Suprapubic skin (tissue), 4 donors: ENCODE data around the gene YARS1. TPM values are rescaled to one million over a fixed set of nuclear protein-coding genes. Genes with fewer than 3 reads are reported as not detected.

Experiments
- DNase-seq, 2 donors: peaks; one replicate each; pipeline ENCODE4 v3.0.0-alpha.2; 2019; ENCODE audit warnings: low spot score in 2 of 2
- H3K27ac ChIP-seq: fragments of 200-600 bp; sonication (generic); one replicate; pipeline ENCODE4 v1.5.1; 2019
- H3K27me3 ChIP-seq: fragments of 200-600 bp; sonication (generic); one replicate; pipeline ENCODE4 v1.5.1; 2019
- H3K36me3 ChIP-seq: fragments of 200-600 bp; sonication (generic); one replicate; pipeline ENCODE4 v1.5.1; 2019
- H3K4me1 ChIP-seq: fragments of 200-600 bp; sonication (generic); one replicate; pipeline ENCODE4 v1.5.1; 2019
- H3K4me3 ChIP-seq: fragments of 200-600 bp; sonication (generic); one replicate; pipeline ENCODE4 v1.5.1; 2019; ENCODE audit warnings: mild to moderate bottlenecking
- H3K9me3 ChIP-seq: fragments of 200-600 bp; sonication (generic); one replicate; pipeline ENCODE4 v1.5.1; 2019
- CTCF ChIP-seq, 2 donors: fragments of 200-600 bp in 1 of 2; fragments of 450-650 bp in 1 of 2; sonication (generic) in 1 of 2; IDR thresholded peaks; one replicate each; pipeline ENCODE4 v1.5.1; 2016 to 2019; ENCODE audit warnings: antibody characterized with exemption in 2 of 2, mild to moderate bottlenecking in 1 of 2, moderate library complexity in 1 of 2
- EP300 ChIP-seq: sonication (generic); formaldehyde crosslinking; IDR thresholded peaks from one replicate; pipeline ENCODE4 v1.6.1; 2017; ENCODE audit warnings: antibody characterized with exemption
- POLR2A ChIP-seq, 2 donors: fragments of 450-650 bp; IDR thresholded peaks; one replicate each; pipeline ENCODE4 v1.6.1; 2017; ENCODE audit warnings: antibody characterized with exemption in 2 of 2, mild to moderate bottlenecking in 2 of 2, moderate library complexity in 2 of 2
- POLR2AphosphoS5 ChIP-seq, 3 donors: sonication (generic); formaldehyde crosslinking; IDR thresholded peaks; one replicate each; pipeline ENCODE4 v1.6.1; 2017; ENCODE audit warnings: antibody characterized with exemption in 3 of 3
- WGBS: methylation state at CpG from one replicate; pipeline ENCODE4 v1.1.5; 2018; 5-methylcytosine and 5-hydroxymethylcytosine counted together
- total RNA-seq, 4 donors: library from RNA; depleted of rRNA; stranded (reverse); fragments of >200 nt; gene quantifications; one replicate each; pipeline ENCODE4 v1.1.0, GENCODE V29; 2016

YARS1 gene
- total RNA-seq, 4 donors from 2014 or later: 47.1 to 68.1 (median 50.7) TPM

GRCh38 chr1:32742199-32742947 is 74.8 kb downstream of the YARS1 start:
- no peaks in the 10 kb centered on the region for H3K9me3 ChIP-seq
- no peaks in the 10 kb centered on the region for H3K36me3 ChIP-seq
- no peaks in the 10 kb centered on the region for H3K27me3 ChIP-seq
- H3K27ac ChIP-seq: peak overlapping the region; percentile 94
- peak overlapping the region; percentile 85 for H3K4me3 ChIP-seq
- TF ChIP-seq CTCF (IDR thresholded peaks at IDR 0.05) (no peak), EP300 (no peak), POLR2A (IDR thresholded peaks at IDR 0.05) (no peak)
- peaks cover 45% of the 10 kb centered on the region for H3K4me1 ChIP-seq
- DNase-seq: no peak
- 15% methylated on average over 9 of the region's 28 CpGs for WGBS

GRCh38 chr1:32741413-32742198 is 75.6 kb downstream of the YARS1 start:
- Histone ChIP-seq H3K36me3 (no peaks in the 10 kb centered on the region), H3K4me3 (peak overlapping the region; percentile 85), H3K4me1 (peaks cover 48% of the 10 kb centered on the region), H3K27me3 (no peaks in the 10 kb centered on the region), H3K9me3 (no peaks in the 10 kb centered on the region), H3K27ac (peak overlapping the region; percentile 94)
- TF ChIP-seq POLR2AphosphoS5 (IDR thresholded peaks at IDR 0.05) (no peak), CTCF (IDR thresholded peaks at IDR 0.05) (peak in 1 of 2 donors; percentile 28)
- WGBS: 1% methylated on average over 47 of the region's 103 CpGs
- DNase-seq: no peak

GRCh38 chr1:32741059-32741412 is 76.1 kb downstream of the YARS1 start:
- H3K4me3 ChIP-seq: peak overlapping the region; percentile 85
- no peaks in the 10 kb centered on the region for H3K36me3 ChIP-seq
- peak overlapping the region; percentile 94 for H3K27ac ChIP-seq
- 0% methylated on average over 5 of the region's 10 CpGs for WGBS
- no peaks in the 10 kb centered on the region for H3K9me3 ChIP-seq
- no peak for DNase-seq
- H3K4me1 ChIP-seq: peaks cover 48% of the 10 kb centered on the region
- TF ChIP-seq CTCF (IDR thresholded peaks at IDR 0.05) (no peak), EP300 (no peak), POLR2AphosphoS5 (IDR thresholded peaks at IDR 0.05) (no peak), POLR2A (IDR thresholded peaks at IDR 0.05) (no peak)
- no peaks in the 10 kb centered on the region for H3K27me3 ChIP-seq

GRCh38 chr1:32736812-32737791 is 80.1 kb downstream of the YARS1 start:
- no peak for DNase-seq
- Histone ChIP-seq H3K36me3 (no peaks in the 10 kb centered on the region), H3K9me3 (no peaks in the 10 kb centered on the region), H3K27me3 (no peaks in the 10 kb centered on the region), H3K4me1 (peaks cover 26% of the 10 kb centered on the region), H3K27ac (no peak overlapping the region), H3K4me3 (no peak overlapping the region)
- TF ChIP-seq POLR2AphosphoS5 (IDR thresholded peaks at IDR 0.05): no peak
- TF ChIP-seq EP300: no peak
- no peak for TF ChIP-seq POLR2A (IDR thresholded peaks at IDR 0.05)
- no peak for TF ChIP-seq CTCF (IDR thresholded peaks at IDR 0.05)
- WGBS: 73% methylated on average over 7 of the region's 7 CpGs
